Measurements from ENCODE around the gene NEGR1.

NEGR1 gene

DNA sequence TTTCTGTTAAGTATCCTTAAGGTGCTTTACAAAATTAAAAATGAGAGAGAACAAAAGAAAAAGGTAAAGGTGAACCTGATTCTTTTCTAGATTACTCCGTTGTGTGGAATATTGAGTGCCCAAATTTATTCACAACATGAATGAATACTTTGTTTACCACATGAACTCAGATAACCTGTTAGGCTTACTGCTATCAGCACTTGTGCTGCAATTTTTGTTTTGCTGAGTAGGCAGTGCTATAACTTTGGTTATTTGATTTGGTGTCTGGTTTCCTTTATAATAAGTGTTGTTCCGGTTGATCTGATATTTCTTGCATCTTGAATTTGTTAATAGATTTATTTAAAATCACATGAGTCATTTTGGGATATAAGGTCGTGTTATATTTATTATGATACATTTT, 195.9 kb downstream of the NEGR1 start:
- no peak overlapping the region for H3K4me3 ChIP-seq (ENCODE audit: low read depth, low read length)
- DNase-seq (ENCODE audit: low read depth, low spot score), result no peak
- TF ChIP-seq, protein P1, sequence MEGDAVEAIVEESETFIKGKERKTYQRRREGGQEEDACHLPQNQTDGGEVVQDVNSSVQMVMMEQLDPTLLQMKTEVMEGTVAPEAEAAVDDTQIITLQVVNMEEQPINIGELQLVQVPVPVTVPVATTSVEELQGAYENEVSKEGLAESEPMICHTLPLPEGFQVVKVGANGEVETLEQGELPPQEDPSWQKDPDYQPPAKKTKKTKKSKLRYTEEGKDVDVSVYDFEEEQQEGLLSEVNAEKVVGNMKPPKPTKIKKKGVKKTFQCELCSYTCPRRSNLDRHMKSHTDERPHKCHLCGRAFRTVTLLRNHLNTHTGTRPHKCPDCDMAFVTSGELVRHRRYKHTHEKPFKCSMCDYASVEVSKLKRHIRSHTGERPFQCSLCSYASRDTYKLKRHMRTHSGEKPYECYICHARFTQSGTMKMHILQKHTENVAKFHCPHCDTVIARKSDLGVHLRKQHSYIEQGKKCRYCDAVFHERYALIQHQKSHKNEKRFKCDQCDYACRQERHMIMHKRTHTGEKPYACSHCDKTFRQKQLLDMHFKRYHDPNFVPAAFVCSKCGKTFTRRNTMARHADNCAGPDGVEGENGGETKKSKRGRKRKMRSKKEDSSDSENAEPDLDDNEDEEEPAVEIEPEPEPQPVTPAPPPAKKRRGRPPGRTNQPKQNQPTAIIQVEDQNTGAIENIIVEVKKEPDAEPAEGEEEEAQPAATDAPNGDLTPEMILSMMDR (IDR thresholded peaks at IDR 0.05; ENCODE audit: insufficient read depth, low read length, missing control alignments), result no peak
- POLR2A ChIA-PET, result no interaction called here
- CTCF ChIA-PET, result no interaction called here

DNA sequence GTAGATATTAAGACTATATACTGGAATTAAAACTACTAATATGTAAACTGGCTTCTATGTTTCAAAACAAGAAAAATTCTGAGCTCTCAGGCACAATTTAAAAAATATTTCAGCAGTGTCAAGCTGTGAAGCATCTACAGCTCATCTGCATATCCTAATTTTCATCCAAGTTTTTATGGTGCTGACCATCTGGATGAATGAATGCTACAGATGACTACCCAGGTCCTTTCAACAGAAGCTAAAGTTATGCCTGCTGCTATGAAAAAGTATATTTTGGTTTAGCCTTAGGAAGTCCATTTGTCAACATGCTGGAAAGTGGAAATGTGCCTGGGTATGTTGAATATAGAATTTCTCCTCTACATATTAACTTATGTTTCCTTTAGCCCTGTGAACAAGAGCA, 206.9 kb downstream of the NEGR1 start:
- POLR2A ChIA-PET, result no interaction called here
- no peak overlapping the region for H3K4me3 ChIP-seq (ENCODE audit: low read depth, low read length)
- CTCF ChIA-PET, result no interaction called here
- TF ChIP-seq, protein P1 (IDR thresholded peaks at IDR 0.05; ENCODE audit: insufficient read depth, low read length, missing control alignments), result no peak
- DNase-seq (ENCODE audit: low read depth, low spot score), result no peak

DNA sequence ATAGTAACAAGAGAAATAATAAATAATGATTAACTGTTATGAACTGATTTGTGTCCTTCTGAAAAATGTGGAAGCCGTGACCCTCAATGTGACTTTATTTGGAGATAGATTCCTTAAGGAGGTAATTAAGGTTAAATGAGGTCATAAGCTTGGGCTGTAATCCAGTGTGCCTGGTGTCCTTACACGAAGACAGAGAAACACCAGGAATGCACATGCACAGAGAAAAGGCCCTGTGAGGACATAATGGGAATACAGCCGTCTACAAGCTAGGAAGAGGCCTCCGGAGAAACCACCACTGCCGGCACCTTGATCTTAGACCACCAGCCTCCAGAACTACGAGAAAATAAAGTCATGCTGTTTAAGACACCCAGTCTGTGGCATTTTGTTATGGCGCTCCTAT, 215.9 kb downstream of the NEGR1 start:
- ChIA-PET CTCF (interaction anchor here (1.5 kb wide), 1 partner anchor 28 kb away, joined by 3 read pairs; no protein-coding TSS in a partner anchor), POLR2A (no interaction called here)
- DNase-seq (ENCODE audit: low read depth, low spot score), result no peak
- H3K4me3 ChIP-seq (ENCODE audit: low read depth, low read length), result no peak overlapping the region
- TF ChIP-seq, protein P1 (IDR thresholded peaks at IDR 0.05; ENCODE audit: insufficient read depth, low read length, missing control alignments), result no peak

DNA sequence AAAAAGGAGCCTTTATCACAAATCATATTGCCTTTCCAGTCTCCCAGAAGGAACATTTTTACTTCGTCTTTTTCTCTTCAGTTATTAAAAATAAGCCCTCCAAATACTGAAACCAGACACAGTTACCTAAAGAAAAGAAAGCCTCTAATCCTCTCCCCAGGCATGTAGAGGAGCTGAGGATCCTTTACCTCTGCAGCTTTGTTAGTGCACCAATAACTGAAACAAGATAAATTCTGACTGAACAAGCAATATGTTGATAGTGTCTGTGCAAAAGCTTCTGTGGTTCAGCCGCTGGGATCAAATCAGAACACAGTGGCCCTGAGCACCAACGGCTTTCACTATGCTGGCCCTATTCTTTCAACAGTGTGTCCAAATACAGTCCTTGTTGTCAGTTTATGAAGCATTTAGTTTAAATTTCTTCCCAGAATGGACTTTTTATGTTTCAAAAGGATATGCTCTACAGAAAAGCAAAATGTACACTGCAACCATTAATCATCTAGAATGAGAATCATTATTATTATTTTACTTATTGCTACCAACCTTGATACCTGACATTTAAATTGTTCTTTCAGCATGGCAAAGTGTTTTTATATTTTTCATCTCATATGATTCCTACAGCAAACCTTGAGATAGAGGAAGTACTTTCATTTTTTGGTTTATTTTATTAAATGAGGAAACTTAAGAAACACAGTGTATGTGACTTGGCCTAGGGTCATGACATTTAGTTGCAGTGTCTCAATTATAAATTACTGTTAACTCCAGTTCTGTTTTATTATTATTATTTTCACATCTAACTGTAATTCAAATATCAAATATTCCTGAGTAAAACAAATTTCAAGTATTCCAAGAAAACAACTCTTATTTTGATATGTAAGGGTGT, 217.9 kb downstream of the NEGR1 start:
- ChIA-PET CTCF (no interaction called here), POLR2A (no interaction called here)
- TF ChIP-seq, protein P1 (IDR thresholded peaks at IDR 0.05; ENCODE audit: insufficient read depth, low read length, missing control alignments), result no peak
- no peak overlapping the region for H3K4me3 ChIP-seq (ENCODE audit: low read depth, low read length)
- no peak for DNase-seq (ENCODE audit: low read depth, low spot score)

DNA sequence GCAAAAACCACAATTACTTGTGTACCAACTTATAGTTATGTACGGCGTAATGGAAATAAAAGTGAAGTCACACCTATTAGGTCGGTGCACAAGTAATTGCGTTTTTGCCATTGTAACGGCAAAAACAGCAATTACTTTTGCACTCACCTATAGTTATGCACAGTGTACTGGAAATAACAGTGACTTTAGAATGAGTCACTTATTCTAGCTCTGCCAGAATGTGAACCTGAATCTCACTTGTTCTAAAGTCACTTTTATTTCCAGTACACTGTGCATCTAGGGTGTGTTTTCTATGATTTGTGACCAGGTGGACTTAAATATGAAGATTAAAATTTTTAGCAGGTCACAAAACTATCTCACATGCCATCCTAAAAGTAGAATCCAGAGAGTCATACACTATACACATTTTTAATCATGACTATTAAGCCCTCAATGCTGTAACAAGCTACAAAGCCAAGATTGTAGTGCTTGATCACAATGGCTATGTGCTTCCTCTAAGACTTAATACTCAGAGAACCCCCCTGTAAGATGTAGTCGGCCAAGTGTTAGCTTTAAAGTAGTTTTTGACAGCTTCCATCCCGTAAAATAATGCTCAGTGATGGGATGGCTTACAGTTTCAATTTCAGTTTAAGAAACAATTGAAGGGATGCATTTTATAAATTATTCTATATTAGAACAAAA, 218.8 kb downstream of the NEGR1 start:
- DNase-seq (ENCODE audit: low read depth, low spot score), result no peak
- TF ChIP-seq, protein P1 (IDR thresholded peaks at IDR 0.05; ENCODE audit: insufficient read depth, low read length, missing control alignments), result no peak
- CTCF ChIA-PET, result no interaction called here
- no peak overlapping the region for H3K4me3 ChIP-seq (ENCODE audit: low read depth, low read length)
- POLR2A ChIA-PET, result no interaction called here

DNA sequence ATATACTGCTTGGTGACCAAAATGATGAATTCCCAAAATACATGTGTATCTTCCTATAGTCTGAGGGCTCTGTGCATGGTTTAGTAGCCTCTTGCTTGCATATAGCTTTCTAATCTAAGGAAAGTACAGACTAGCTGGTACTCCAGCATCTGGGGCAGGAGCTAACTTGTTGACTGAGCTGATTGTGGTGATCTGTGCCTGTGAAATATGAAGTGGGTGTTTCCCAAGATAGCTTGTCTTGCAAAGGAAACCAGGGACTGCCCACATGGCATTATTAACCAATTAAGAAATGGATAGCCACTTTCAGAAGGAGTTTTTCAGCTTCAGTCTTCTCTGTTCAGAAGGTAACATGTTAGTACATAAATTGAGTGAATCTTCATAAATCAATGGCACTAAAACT, 219.8 kb downstream of the NEGR1 start:
- POLR2A ChIA-PET, result no interaction called here
- DNase-seq (ENCODE audit: low read depth, low spot score), result no peak
- CTCF ChIA-PET, result no interaction called here
- TF ChIP-seq, protein P1 (IDR thresholded peaks at IDR 0.05; ENCODE audit: insufficient read depth, low read length, missing control alignments), result no peak
- no peak overlapping the region for H3K4me3 ChIP-seq (ENCODE audit: low read depth, low read length)

Data from AG04449 (cell line).